SH-SY5Y (cell line): ENCODE data around the gene RPL19.

Experiments used
- GATA2 ChIP-seq: IDR thresholded peaks from 2 replicates; pipeline ENCODE4 v1.6.1; 2011; ENCODE audit warnings: mild to moderate bottlenecking, low read depth, low read length
- GATA3 ChIP-seq: IDR thresholded peaks from 2 replicates; pipeline ENCODE4 v1.6.1; 2011; ENCODE audit warnings: low read depth, mild to moderate bottlenecking, low read length, moderate library complexity

DNA sequence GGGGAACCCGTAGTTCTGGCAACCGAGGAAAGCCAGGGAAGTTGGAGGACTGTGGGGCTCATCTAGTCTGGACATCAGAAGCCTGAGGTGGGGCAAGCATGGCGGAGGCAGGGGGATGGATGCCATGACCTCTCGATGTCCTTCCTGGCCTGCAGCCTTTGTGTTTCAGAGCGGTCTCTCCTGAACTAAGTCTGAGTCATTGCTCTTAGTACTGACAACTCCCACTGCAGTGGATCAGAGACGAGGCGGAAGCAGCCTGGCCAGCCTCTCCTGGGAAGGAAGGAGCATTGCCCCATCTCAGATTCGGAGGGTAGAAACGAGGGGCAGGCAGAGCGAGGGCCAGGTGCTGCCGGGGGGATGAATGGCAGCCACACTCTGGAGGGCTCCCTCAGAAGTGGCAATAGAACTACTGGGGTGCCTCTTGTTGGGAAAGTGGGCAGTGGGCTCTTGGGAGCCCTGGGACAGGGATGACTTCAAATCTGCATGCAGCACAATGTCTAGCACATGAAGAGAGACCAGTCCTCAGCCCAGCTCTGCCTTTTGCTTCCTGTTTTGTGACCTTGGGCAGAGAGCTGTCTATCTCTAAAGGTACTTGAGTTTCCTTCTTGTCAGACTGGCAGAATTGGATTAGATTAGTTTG is 29.3 kb downstream of the RPL19 start:
- TF ChIP-seq GATA3 (no peak), GATA2 (no peak)
